MCF 10A (cell line): Measurements from ENCODE around the gene RAB1A. TPM values are rescaled to one million over a fixed set of nuclear protein-coding genes. Genes with fewer than 3 reads are reported as not detected.
A peak's percentile ranks its signal among the peaks of the same experiment; 100 is the strongest.
"Not testable (repeated sequence)": the region's sequence is repeated elsewhere in the genome, so short reads cannot be mapped to it uniquely, and the experiment has no call there.

Source experiments
- BruUV-seq: library from RNA; stranded (reverse); fragments of 400-500 nt; replicated peaks from 2 replicates; lab custom pipeline; 2021; lab: Mats Ljungman, UMichigan
- CTCF ChIA-PET: fragments of 300-600 bp; sonication (Branson Sonifier 250); formaldehyde crosslinking; extraction: SDS; loops from one replicate; lab custom pipeline; 2021; ENCODE audit warnings: antibody characterized with exemption, inconsistent platforms; lab: Yijun Ruan, JAX
- POLR2A ChIA-PET: fragments of 300-600, 350-650 bp; sonication (Branson Sonifier 250); formaldehyde crosslinking; extraction: SDS; loops from one replicate; lab custom pipeline; 2020; ENCODE audit warnings: antibody characterized with exemption, inconsistent platforms; lab: Yijun Ruan, JAX
- DNase-seq: peaks from one replicate; pipeline ENCODE4 v3.0.0-alpha.2; 2018; ENCODE audit not compliant: unreplicated experiment
- H3K27ac Mint-ChIP-seq: one replicate; pipeline ENCODE4 v1.8.0; 2022; ENCODE audit warnings: mild to moderate bottlenecking, low read depth, mixed read lengths; ENCODE audit not compliant: unreplicated experiment
- H3K27me3 Mint-ChIP-seq: one replicate; pipeline ENCODE4 v1.8.0; 2022; ENCODE audit warnings: mixed read lengths; ENCODE audit not compliant: insufficient read depth, unreplicated experiment
- H3K36me3 Mint-ChIP-seq: one replicate; pipeline ENCODE4 v1.8.0; 2022; ENCODE audit warnings: mild to moderate bottlenecking, moderate library complexity, mixed read lengths; ENCODE audit not compliant: insufficient read depth, unreplicated experiment
- H3K4me1 Mint-ChIP-seq: one replicate; pipeline ENCODE4 v1.8.0; 2022; ENCODE audit warnings: mixed read lengths; ENCODE audit not compliant: insufficient read depth, unreplicated experiment
- H3K4me3 Mint-ChIP-seq: one replicate; pipeline ENCODE4 v1.8.0; 2022; ENCODE audit warnings: mild to moderate bottlenecking, moderate library complexity, mixed read lengths; ENCODE audit not compliant: unreplicated experiment
- H3K9me3 Mint-ChIP-seq: one replicate; pipeline ENCODE4 v1.8.0; 2022; ENCODE audit warnings: mixed read lengths; ENCODE audit not compliant: unreplicated experiment
- CTCF ChIP-seq: fragments of 200-600 bp; IDR thresholded peaks from one replicate; pipeline ENCODE4 v1.8.0; 2022; ENCODE audit warnings: antibody characterized with exemption, mild to moderate bottlenecking; ENCODE audit not compliant: unreplicated experiment
- intact Hi-C: fragments of 100-400 bp; cut with micrococcal nuclease; formaldehyde crosslinking; loops from 2 replicates; pipeline ENCODE4 v1.14.1; 2022
- total RNA-seq: library from RNA; stranded (reverse); gene quantifications from 2 replicates; pipeline ENCODE4 v1.2.3, GENCODE V29; 2022

RAB1A gene
- total RNA-seq, 1 experiment from 2014 or later: 131 TPM

- H3K27me3 Mint-ChIP-seq: no peaks in the 10 kb centered on the region
- TF ChIP-seq CTCF: no peak
- no TSS peak for BruUV-seq
- H3K9me3 Mint-ChIP-seq: no peaks in the 10 kb centered on the region
- POLR2A ChIA-PET: interaction anchor here (0.6 to 3.7 kb wide), 29 partner anchors 8 to 809 kb away, joined by 3 to 57 read pairs (median 4); partner anchors contain the start of genes ACTR2, CEP68 and SERTAD2
- H3K4me1 Mint-ChIP-seq: peaks cover 10% of the 10 kb centered on the region
- intact Hi-C loops: loop anchor here (2.0 kb wide), 1 partner anchor 96 kb away; the partner anchor contains the start of gene ACTR2
- peak overlapping the region; percentile 97 for H3K27ac Mint-ChIP-seq
- no peak for DNase-seq
- peak overlapping the region; percentile 84 for H3K4me3 Mint-ChIP-seq
- H3K36me3 Mint-ChIP-seq: peaks cover 20% of the 10 kb centered on the region
- CTCF ChIA-PET: interaction anchor here (0.5 to 0.6 kb wide), 2 partner anchors 62 to 73 kb away, joined by 3 to 4 read pairs; no protein-coding TSS in a partner anchor
Observed at GRCh38 chr2:65130664-65131175, 814 bp upstream of the RAB1A start.

GRCh38 chr2:65129286-65129825, 550 bp downstream of the RAB1A start:
- DNase-seq: peak; percentile 22

GRCh38 chr2:65128297-65129190, 1.4 kb downstream of the RAB1A start:
- Mint-ChIP-seq H3K4me3 (peak overlapping the region; percentile 84), H3K4me1 (peaks cover 10% of the 10 kb centered on the region), H3K36me3 (peaks cover 30% of the 10 kb centered on the region), H3K27ac (peak overlapping the region; percentile 97), H3K9me3 (no peaks in the 10 kb centered on the region), H3K27me3 (no peaks in the 10 kb centered on the region)
- intact Hi-C loops: loop anchor here (10.0 kb wide), 1 partner anchor 64 kb away; no protein-coding TSS in a partner anchor
- BruUV-seq: TSS peak; percentile 55
- ChIA-PET POLR2A (interaction anchor here (0.6 to 3.7 kb wide), 15 partner anchors 9 to 489 kb away, joined by 3 to 57 read pairs (median 9); partner anchors contain the start of genes ACTR2, CEP68 and SERTAD2), CTCF (interaction anchor here (0.6 to 1.5 kb wide), 5 partner anchors 14 to 56 kb away, joined by 3 to 4 read pairs (median 3); no protein-coding TSS in a partner anchor)
- TF ChIP-seq CTCF: no peak
- DNase-seq: peak; percentile 62

More at GRCh38 chr2:65129286-65129825, 550 bp downstream of the RAB1A start:
- no TSS peak for BruUV-seq
- TF ChIP-seq CTCF: no peak
- CTCF ChIA-PET: interaction anchor here (0.6 to 1.5 kb wide), 7 partner anchors 11 to 100 kb away, joined by 3 to 5 read pairs (median 3); no protein-coding TSS in a partner anchor
- intact Hi-C loops: loop anchor here (10.0 kb wide), 1 partner anchor 65 kb away; no protein-coding TSS in a partner anchor
- Mint-ChIP-seq H3K27ac (peak overlapping the region; percentile 97), H3K9me3 (no peaks in the 10 kb centered on the region), H3K4me1 (peaks cover 10% of the 10 kb centered on the region), H3K36me3 (peaks cover 29% of the 10 kb centered on the region), H3K27me3 (no peaks in the 10 kb centered on the region), H3K4me3 (peak overlapping the region; percentile 84)
- POLR2A ChIA-PET: interaction anchor here (0.6 to 3.7 kb wide), 30 partner anchors 9 to 1084 kb away, joined by 3 to 57 read pairs (median 6); partner anchors contain the start of genes ACTR2, CEP68 and SERTAD2

GRCh38 chr2:65125457-65125856, 4.4 kb downstream of the RAB1A start:
- BruUV-seq, H3K9me3 Mint-ChIP-seq, CTCF ChIA-PET, H3K27ac Mint-ChIP-seq, H3K4me3 Mint-ChIP-seq, H3K27me3 Mint-ChIP-seq: not testable (repeated sequence)
- intact Hi-C loops: loop anchor here (10.0 kb wide), 1 partner anchor 61 kb away; no protein-coding TSS in a partner anchor
- H3K4me1 Mint-ChIP-seq: peaks cover 15% of the 10 kb centered on the region
- DNase-seq: peak; percentile 14
- H3K36me3 Mint-ChIP-seq: peaks cover 30% of the 10 kb centered on the region
- POLR2A ChIA-PET: interaction anchor here (0.6 to 1.2 kb wide), 3 partner anchors 12 to 72 kb away, joined by 3 read pairs; no protein-coding TSS in a partner anchor
